ENCODE results near the gene PAH.

DNA sequence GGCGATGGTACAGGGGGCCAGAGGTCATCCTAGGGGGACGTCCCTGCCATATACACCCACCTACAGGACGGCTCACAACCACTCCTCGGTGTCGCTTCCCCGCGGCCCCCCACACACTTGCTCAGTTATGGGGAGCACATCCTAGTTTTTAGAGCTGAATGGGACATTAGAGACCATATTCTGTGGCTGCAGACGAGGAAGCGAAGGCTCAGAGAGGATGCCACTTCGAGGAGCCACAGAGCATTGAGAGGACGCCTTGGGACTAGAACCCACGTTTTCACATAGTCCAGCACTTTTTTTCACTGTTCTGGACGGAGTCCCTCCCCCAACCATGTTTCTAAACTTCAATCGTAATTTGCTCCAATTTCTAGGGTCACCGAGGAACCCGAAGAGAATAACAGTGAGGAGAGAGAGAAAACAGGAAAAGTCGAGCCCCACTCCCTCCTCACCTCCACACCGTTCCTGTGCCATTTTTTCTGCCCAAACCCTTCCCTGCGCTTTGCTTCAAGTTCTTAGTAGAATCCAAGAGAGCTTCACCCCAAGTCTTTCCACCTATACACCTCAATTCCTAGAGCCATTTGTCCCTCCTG lies 39.8 kb upstream of the PAH start:
- TF ChIP-seq TAF1 (IDR thresholded peaks at IDR 0.05; ENCODE audit: low read depth, low read length) (no peak), E2F6 (IDR thresholded peaks at IDR 0.05) (no peak), RAD21 (IDR thresholded peaks at IDR 0.05 in 1 of 2, conservative IDR thresholded peaks at IDR 0.05 in 1 of 2; ENCODE audit: low read depth in 2 of 2, low read length in 2 of 2) (no peak), TBP (IDR thresholded peaks at IDR 0.05; ENCODE audit: low read depth, low read length) (no peak), EZH2 (IDR thresholded peaks at IDR 0.05; ENCODE audit: low read depth, low read length, severe bottlenecking) (peak; percentile 67), RNF2 (IDR thresholded peaks at IDR 0.05; ENCODE audit: borderline replicate concordance, low read depth, low read length, missing control alignments, poor library complexity, severe bottlenecking) (no peak)
- TF ChIP-seq, protein P1, sequence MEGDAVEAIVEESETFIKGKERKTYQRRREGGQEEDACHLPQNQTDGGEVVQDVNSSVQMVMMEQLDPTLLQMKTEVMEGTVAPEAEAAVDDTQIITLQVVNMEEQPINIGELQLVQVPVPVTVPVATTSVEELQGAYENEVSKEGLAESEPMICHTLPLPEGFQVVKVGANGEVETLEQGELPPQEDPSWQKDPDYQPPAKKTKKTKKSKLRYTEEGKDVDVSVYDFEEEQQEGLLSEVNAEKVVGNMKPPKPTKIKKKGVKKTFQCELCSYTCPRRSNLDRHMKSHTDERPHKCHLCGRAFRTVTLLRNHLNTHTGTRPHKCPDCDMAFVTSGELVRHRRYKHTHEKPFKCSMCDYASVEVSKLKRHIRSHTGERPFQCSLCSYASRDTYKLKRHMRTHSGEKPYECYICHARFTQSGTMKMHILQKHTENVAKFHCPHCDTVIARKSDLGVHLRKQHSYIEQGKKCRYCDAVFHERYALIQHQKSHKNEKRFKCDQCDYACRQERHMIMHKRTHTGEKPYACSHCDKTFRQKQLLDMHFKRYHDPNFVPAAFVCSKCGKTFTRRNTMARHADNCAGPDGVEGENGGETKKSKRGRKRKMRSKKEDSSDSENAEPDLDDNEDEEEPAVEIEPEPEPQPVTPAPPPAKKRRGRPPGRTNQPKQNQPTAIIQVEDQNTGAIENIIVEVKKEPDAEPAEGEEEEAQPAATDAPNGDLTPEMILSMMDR (IDR thresholded peaks at IDR 0.05; ENCODE audit: control extremely low read depth in 1 of 3, insufficient read depth in 1 of 3, low read depth in 1 of 3, low read length in 3 of 3), result no peak
- TF ChIP-seq, protein P2, sequence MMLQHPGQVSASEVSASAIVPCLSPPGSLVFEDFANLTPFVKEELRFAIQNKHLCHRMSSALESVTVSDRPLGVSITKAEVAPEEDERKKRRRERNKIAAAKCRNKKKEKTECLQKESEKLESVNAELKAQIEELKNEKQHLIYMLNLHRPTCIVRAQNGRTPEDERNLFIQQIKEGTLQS (IDR thresholded peaks at IDR 0.05; ENCODE audit: insufficient read depth, low read depth, low read length), result no peak

All from H1 (cell line).